DND-41 (cell line): ENCODE measurements around the gene TRIP4.

Source experiments
- EZH2 ChIP-seq: IDR thresholded peaks from 3 replicates; pipeline ENCODE4 v1.6.1; 2012; ENCODE audit warnings: borderline replicate concordance, low read depth, mild to moderate bottlenecking, moderate library complexity, low read length, inconsistent platforms; ENCODE audit not compliant: severe bottlenecking
- TF ChIP-seq, protein P1 (sequence below): IDR thresholded peaks from 2 replicates; pipeline ENCODE4 v1.5.1; 2012; ENCODE audit warnings: borderline replicate concordance, low read length, moderate library complexity, mild to moderate bottlenecking; ENCODE audit not compliant: poor library complexity, severe bottlenecking; ENCODE audit errors: extremely low read depth

DNA sequence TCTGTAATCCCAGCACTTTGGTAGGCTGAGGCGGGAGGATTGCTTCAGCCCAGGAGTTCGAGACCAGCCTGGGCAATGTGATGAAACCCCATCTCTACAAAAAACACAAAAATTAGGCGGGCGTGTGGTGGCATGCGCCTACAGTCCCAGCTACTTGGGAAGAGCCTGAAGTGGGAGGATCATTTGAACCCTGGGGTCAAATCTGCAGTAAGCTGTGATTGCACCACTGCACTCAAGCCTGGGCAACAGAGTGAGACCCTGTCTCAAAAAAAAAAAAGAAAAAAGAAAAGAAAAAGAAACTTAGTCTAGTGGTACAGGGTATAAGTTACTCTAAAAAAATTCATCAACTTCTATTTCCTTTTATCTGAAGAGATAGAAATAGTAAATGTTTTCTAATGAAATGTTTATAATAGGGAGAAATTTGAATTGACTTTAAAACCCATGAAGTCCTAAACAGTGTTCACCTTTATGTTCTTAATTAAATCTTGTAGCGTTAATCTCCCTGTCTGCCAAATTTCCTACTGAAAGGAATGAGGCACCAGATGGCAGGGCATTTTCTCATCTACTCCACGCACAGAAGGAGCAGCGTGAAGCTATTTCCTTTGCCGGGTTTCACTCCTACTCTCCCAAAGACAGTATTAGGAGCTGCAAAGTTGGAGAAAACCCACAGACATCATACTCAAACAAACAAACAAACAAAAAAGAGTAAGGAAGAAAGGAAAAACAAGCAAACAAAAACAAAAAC is 8.2 kb upstream of the TRIP4 start:
- TF ChIP-seq, protein P1, sequence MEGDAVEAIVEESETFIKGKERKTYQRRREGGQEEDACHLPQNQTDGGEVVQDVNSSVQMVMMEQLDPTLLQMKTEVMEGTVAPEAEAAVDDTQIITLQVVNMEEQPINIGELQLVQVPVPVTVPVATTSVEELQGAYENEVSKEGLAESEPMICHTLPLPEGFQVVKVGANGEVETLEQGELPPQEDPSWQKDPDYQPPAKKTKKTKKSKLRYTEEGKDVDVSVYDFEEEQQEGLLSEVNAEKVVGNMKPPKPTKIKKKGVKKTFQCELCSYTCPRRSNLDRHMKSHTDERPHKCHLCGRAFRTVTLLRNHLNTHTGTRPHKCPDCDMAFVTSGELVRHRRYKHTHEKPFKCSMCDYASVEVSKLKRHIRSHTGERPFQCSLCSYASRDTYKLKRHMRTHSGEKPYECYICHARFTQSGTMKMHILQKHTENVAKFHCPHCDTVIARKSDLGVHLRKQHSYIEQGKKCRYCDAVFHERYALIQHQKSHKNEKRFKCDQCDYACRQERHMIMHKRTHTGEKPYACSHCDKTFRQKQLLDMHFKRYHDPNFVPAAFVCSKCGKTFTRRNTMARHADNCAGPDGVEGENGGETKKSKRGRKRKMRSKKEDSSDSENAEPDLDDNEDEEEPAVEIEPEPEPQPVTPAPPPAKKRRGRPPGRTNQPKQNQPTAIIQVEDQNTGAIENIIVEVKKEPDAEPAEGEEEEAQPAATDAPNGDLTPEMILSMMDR = no peak
- no peak for TF ChIP-seq EZH2
